ENCODE measurements around the gene BMP8A. TPM values are rescaled to one million over a fixed set of nuclear protein-coding genes. Genes with fewer than 3 reads are reported as not detected.

Gene BMP8A
- polyA plus RNA-seq, 1 donor from 2014 or later = not detected

DNA sequence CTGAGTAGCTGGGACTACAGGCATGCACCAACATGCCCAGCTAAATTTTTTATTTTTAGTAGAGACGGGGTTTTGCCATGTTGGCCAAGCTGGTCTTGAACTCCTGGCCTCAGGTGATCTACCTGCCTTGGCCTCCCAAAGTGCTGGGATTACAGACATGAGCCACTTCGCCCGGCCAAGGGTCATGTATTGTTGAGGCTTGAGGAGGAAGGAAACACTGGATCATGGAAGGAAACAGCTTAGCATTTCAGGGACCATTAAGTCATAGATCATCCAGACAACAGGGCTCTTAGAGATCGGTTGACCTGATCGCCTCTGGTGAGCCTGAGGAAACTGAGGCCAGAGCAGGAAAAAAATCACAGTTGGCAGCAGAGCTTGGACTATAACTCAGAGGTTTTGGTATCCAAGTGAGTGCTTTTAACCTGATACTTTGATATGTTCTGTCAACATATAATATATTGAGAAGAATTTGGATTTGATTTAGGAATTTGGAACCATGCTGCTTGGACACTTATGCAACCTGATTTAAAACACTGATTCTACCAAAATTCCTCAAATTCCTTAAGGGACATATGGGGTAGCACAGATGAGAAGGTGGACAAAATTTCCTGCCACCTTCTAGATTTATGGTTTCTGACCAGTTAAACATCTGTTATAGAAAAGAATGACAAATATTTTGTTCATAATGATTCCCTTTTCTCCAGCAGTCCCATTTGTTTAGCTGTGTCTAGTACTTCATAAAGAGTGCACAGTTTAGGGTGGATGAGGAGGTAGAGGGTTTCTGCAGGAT, 13.1 kb upstream of the BMP8A start:
- Histone ChIP-seq H3K27me3 (ENCODE audit: insufficient read depth, low read depth, low read length) (no peaks in the 10 kb centered on the region), H3K9me3 (ENCODE audit: low read length) (no peaks in the 10 kb centered on the region), H4K20me1 (ENCODE audit: insufficient read depth) (no peaks in the 10 kb centered on the region), H3K9me2 (ENCODE audit: insufficient read depth, low read length) (no peaks in the 10 kb centered on the region), H3K27ac (ENCODE audit: low read length) (no peak overlapping the region), H2AFZ (ENCODE audit: low read depth, low read length) (no peak overlapping the region), H3K9ac (ENCODE audit: low read length) (no peak overlapping the region), H3K4me3 (ENCODE audit: low read length) (no peak overlapping the region), H3K79me2 (replicated peaks; ENCODE audit: insufficient read depth, low read length) (no peaks in the 10 kb centered on the region), H3K4me2 (ENCODE audit: low read length) (no peak overlapping the region), H3K36me3 (ENCODE audit: insufficient read depth, low read length) (peaks cover 13% of the 10 kb centered on the region), H3F3A (ENCODE audit: insufficient read depth, low read length, poor library complexity, severe bottlenecking) (no peaks in the 10 kb centered on the region)
- TF ChIP-seq, protein P1, sequence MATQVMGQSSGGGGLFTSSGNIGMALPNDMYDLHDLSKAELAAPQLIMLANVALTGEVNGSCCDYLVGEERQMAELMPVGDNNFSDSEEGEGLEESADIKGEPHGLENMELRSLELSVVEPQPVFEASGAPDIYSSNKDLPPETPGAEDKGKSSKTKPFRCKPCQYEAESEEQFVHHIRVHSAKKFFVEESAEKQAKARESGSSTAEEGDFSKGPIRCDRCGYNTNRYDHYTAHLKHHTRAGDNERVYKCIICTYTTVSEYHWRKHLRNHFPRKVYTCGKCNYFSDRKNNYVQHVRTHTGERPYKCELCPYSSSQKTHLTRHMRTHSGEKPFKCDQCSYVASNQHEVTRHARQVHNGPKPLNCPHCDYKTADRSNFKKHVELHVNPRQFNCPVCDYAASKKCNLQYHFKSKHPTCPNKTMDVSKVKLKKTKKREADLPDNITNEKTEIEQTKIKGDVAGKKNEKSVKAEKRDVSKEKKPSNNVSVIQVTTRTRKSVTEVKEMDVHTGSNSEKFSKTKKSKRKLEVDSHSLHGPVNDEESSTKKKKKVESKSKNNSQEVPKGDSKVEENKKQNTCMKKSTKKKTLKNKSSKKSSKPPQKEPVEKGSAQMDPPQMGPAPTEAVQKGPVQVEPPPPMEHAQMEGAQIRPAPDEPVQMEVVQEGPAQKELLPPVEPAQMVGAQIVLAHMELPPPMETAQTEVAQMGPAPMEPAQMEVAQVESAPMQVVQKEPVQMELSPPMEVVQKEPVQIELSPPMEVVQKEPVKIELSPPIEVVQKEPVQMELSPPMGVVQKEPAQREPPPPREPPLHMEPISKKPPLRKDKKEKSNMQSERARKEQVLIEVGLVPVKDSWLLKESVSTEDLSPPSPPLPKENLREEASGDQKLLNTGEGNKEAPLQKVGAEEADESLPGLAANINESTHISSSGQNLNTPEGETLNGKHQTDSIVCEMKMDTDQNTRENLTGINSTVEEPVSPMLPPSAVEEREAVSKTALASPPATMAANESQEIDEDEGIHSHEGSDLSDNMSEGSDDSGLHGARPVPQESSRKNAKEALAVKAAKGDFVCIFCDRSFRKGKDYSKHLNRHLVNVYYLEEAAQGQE (IDR thresholded peaks at IDR 0.05; ENCODE audit: borderline replicate concordance) = no peak
- TF ChIP-seq EZH2 (IDR thresholded peaks at IDR 0.05; ENCODE audit: borderline replicate concordance, insufficient read depth, low read length, poor library complexity, severe bottlenecking) (no peak), EP300 (conservative IDR thresholded peaks at IDR 0.05; ENCODE audit: poor library complexity, severe bottlenecking) (no peak), TAF1 (IDR thresholded peaks at IDR 0.05; ENCODE audit: low read depth) (no peak), MXI1 (conservative IDR thresholded peaks at IDR 0.05; ENCODE audit: poor library complexity, severe bottlenecking) (no peak), RAD21 (conservative IDR thresholded peaks at IDR 0.05) (no peak), SMC3 (conservative IDR thresholded peaks at IDR 0.05; ENCODE audit: poor library complexity) (no peak), POLR2AphosphoS5 (IDR thresholded peaks at IDR 0.05) (no peak)
- TF ChIP-seq, protein P2, sequence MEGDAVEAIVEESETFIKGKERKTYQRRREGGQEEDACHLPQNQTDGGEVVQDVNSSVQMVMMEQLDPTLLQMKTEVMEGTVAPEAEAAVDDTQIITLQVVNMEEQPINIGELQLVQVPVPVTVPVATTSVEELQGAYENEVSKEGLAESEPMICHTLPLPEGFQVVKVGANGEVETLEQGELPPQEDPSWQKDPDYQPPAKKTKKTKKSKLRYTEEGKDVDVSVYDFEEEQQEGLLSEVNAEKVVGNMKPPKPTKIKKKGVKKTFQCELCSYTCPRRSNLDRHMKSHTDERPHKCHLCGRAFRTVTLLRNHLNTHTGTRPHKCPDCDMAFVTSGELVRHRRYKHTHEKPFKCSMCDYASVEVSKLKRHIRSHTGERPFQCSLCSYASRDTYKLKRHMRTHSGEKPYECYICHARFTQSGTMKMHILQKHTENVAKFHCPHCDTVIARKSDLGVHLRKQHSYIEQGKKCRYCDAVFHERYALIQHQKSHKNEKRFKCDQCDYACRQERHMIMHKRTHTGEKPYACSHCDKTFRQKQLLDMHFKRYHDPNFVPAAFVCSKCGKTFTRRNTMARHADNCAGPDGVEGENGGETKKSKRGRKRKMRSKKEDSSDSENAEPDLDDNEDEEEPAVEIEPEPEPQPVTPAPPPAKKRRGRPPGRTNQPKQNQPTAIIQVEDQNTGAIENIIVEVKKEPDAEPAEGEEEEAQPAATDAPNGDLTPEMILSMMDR (IDR thresholded peaks at IDR 0.05; ENCODE audit: poor library complexity, severe bottlenecking) = no peak

DNA sequence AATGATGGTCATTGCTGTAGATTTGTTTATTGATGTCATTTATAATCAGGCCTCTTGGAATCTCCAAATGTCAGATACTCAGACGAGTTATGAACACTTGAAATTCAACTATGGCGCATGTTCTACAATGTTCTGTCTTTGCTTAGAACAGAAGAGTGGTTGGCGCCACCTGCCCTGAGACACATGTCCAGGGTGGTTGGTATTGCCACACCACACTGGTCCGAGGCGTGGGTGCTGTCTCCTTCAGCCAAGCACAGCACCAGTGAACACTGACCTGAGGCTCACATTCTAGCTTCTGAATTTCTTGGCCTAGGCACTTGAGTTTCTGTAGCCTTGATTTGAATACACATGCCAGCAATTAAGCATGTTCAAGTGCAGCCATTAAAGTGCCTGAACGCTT, 10.1 kb upstream of the BMP8A start:
- Histone ChIP-seq H2AFZ (ENCODE audit: low read depth, low read length) (no peak overlapping the region), H3K9me3 (ENCODE audit: low read length) (no peaks in the 10 kb centered on the region), H3K36me3 (ENCODE audit: insufficient read depth, low read length) (peaks cover 26% of the 10 kb centered on the region), H3F3A (ENCODE audit: insufficient read depth, low read length, poor library complexity, severe bottlenecking) (no peaks in the 10 kb centered on the region), H3K79me2 (replicated peaks; ENCODE audit: insufficient read depth, low read length) (no peaks in the 10 kb centered on the region), H3K4me3 (ENCODE audit: low read length) (no peak overlapping the region), H3K9me2 (ENCODE audit: insufficient read depth, low read length) (no peaks in the 10 kb centered on the region), H4K20me1 (ENCODE audit: insufficient read depth) (no peaks in the 10 kb centered on the region), H3K4me2 (ENCODE audit: low read length) (no peak overlapping the region), H3K27ac (ENCODE audit: low read length) (no peak overlapping the region), H3K9ac (ENCODE audit: low read length) (no peak overlapping the region), H3K27me3 (ENCODE audit: insufficient read depth, low read depth, low read length) (no peaks in the 10 kb centered on the region)
- TF ChIP-seq SMC3 (conservative IDR thresholded peaks at IDR 0.05; ENCODE audit: poor library complexity) (no peak), MXI1 (conservative IDR thresholded peaks at IDR 0.05; ENCODE audit: poor library complexity, severe bottlenecking) (no peak), TAF1 (IDR thresholded peaks at IDR 0.05; ENCODE audit: low read depth) (no peak), EZH2 (IDR thresholded peaks at IDR 0.05; ENCODE audit: borderline replicate concordance, insufficient read depth, low read length, poor library complexity, severe bottlenecking) (no peak), POLR2AphosphoS5 (IDR thresholded peaks at IDR 0.05) (no peak), RAD21 (conservative IDR thresholded peaks at IDR 0.05) (no peak), EP300 (conservative IDR thresholded peaks at IDR 0.05; ENCODE audit: poor library complexity, severe bottlenecking) (no peak)
- TF ChIP-seq, protein P2 (IDR thresholded peaks at IDR 0.05; ENCODE audit: poor library complexity, severe bottlenecking) = no peak
- TF ChIP-seq, protein P1 (IDR thresholded peaks at IDR 0.05; ENCODE audit: borderline replicate concordance) = no peak

All from neural cell (in vitro differentiated cells).